ENCODE data around the gene TST. TPM values are rescaled to one million over a fixed set of nuclear protein-coding genes. Genes with fewer than 3 reads are reported as not detected.

Gene TST
- polyA plus RNA-seq, 3 donors = 17.3 to 41.7 (median 34.5) TPM

GRCh38 chr22:37016134-37016910, 2.9 kb downstream of the TST start:
- peaks cover 9 to 18% of the 10 kb centered on the region in 2 donors for H3K36me3 Mint-ChIP-seq
- intact Hi-C loops (cut with micrococcal nuclease) = no loop called here
- Histone ChIP-seq H3K4me3 (replicated peaks in 1 of 3; ENCODE audit: low read depth in 2 of 3, low read length in 3 of 3) (no peak overlapping the region), H3K79me2 (ENCODE audit: insufficient read depth, low read length) (peaks cover 28% of the 10 kb centered on the region), H3K27ac (ENCODE audit: low read depth in 1 of 2, low read length in 2 of 2) (no peak overlapping the region), H3K9me3 (replicated peaks in 1 of 2; ENCODE audit: control insufficient read depth in 1 of 2, insufficient read depth in 1 of 2, low read length in 2 of 2) (no peaks in the 10 kb centered on the region), H2AFZ (ENCODE audit: insufficient read depth, low read depth, low read length, poor library complexity, severe bottlenecking) (no peak overlapping the region), H3K36me3 (replicated peaks in 1 of 2; ENCODE audit: control insufficient read depth in 1 of 2, insufficient read depth in 2 of 2, low read length in 2 of 2) (peaks cover 0 to 9% of the 10 kb centered on the region in 2 donors), H3K4me2 (replicated peaks; ENCODE audit: extremely low read depth, low read length, poor library complexity, severe bottlenecking) (no peak overlapping the region), H3K27me3 (ENCODE audit: control insufficient read depth in 2 of 2, insufficient read depth in 2 of 2, low read length in 2 of 2) (no peaks in the 10 kb centered on the region), H3K9ac (ENCODE audit: insufficient read depth, low read length, poor library complexity, severe bottlenecking) (no peak overlapping the region), H4K20me1 (ENCODE audit: insufficient read depth, low read length) (peaks cover 20% of the 10 kb centered on the region), H3K4me1 (ENCODE audit: control insufficient read depth in 1 of 2, insufficient read depth in 2 of 2, low read length in 2 of 2) (peaks cover 20 to 29% of the 10 kb centered on the region in 2 donors)
- WGBS (ENCODE audit: insufficient coverage) = 100% methylated on average over 6 of the region's 14 CpGs
- TF ChIP-seq, protein P1, sequence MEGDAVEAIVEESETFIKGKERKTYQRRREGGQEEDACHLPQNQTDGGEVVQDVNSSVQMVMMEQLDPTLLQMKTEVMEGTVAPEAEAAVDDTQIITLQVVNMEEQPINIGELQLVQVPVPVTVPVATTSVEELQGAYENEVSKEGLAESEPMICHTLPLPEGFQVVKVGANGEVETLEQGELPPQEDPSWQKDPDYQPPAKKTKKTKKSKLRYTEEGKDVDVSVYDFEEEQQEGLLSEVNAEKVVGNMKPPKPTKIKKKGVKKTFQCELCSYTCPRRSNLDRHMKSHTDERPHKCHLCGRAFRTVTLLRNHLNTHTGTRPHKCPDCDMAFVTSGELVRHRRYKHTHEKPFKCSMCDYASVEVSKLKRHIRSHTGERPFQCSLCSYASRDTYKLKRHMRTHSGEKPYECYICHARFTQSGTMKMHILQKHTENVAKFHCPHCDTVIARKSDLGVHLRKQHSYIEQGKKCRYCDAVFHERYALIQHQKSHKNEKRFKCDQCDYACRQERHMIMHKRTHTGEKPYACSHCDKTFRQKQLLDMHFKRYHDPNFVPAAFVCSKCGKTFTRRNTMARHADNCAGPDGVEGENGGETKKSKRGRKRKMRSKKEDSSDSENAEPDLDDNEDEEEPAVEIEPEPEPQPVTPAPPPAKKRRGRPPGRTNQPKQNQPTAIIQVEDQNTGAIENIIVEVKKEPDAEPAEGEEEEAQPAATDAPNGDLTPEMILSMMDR (IDR thresholded peaks at IDR 0.05) = no peak
- peaks cover 0 to 2% (median 0%) of the 10 kb centered on the region in 7 donors for H3K9me3 Mint-ChIP-seq
- H3K27ac Mint-ChIP-seq = no peak overlapping the region
- DNase-seq = no peak
- peaks cover 33% of the 10 kb centered on the region for H3K4me1 Mint-ChIP-seq
- peaks cover 0 to 1% (median 1%) of the 10 kb centered on the region in 3 donors for H3K27me3 Mint-ChIP-seq (ENCODE audit: low read depth in 3 of 3)
- H3K4me3 Mint-ChIP-seq = no peak overlapping the region

- Mint-ChIP-seq H3K9me3 (peaks cover 0 to 2% (median 0%) of the 10 kb centered on the region in 7 donors), H3K36me3 (peaks cover 11 to 18% of the 10 kb centered on the region in 2 donors), H3K4me3 (no peak overlapping the region), H3K4me1 (peaks cover 29% of the 10 kb centered on the region), H3K27ac (no peak overlapping the region), H3K27me3 (ENCODE audit: low read depth in 3 of 3) (peaks cover 0 to 1% (median 1%) of the 10 kb centered on the region in 3 donors)
- H3K36me3 ChIP-seq (replicated peaks in 1 of 2; ENCODE audit: control insufficient read depth in 1 of 2, insufficient read depth in 2 of 2, low read length in 2 of 2) = peaks cover 0 to 9% of the 10 kb centered on the region in 2 donors
- no peaks in the 10 kb centered on the region for H3K27me3 ChIP-seq (ENCODE audit: control insufficient read depth in 2 of 2, insufficient read depth in 2 of 2, low read length in 2 of 2)
- H3K4me1 ChIP-seq (ENCODE audit: control insufficient read depth in 1 of 2, insufficient read depth in 2 of 2, low read length in 2 of 2) = peaks cover 18 to 26% of the 10 kb centered on the region in 2 donors
- DNase-seq = no peak
- intact Hi-C loops (cut with micrococcal nuclease) = no loop called here
- no peak overlapping the region for H3K4me2 ChIP-seq (replicated peaks; ENCODE audit: extremely low read depth, low read length, poor library complexity, severe bottlenecking)
- WGBS (ENCODE audit: insufficient coverage) = 84% methylated on average over 2 of the region's 4 CpGs
- no peaks in the 10 kb centered on the region for H3K9me3 ChIP-seq (replicated peaks in 1 of 2; ENCODE audit: control insufficient read depth in 1 of 2, insufficient read depth in 1 of 2, low read length in 2 of 2)
- no peak overlapping the region for H3K27ac ChIP-seq (ENCODE audit: low read depth in 1 of 2, low read length in 2 of 2)
- H4K20me1 ChIP-seq (ENCODE audit: insufficient read depth, low read length) = peaks cover 20% of the 10 kb centered on the region
- peaks cover 21% of the 10 kb centered on the region for H3K79me2 ChIP-seq (ENCODE audit: insufficient read depth, low read length)
- H3K9ac ChIP-seq (ENCODE audit: insufficient read depth, low read length, poor library complexity, severe bottlenecking) = no peak overlapping the region
- TF ChIP-seq, protein P1 (IDR thresholded peaks at IDR 0.05) = no peak
- H2AFZ ChIP-seq (ENCODE audit: insufficient read depth, low read depth, low read length, poor library complexity, severe bottlenecking) = no peak overlapping the region
- no peak overlapping the region for H3K4me3 ChIP-seq (replicated peaks in 1 of 3; ENCODE audit: low read depth in 2 of 3, low read length in 3 of 3)
Measured at GRCh38 chr22:37015587-37015878, 3.7 kb downstream of the TST start.

All from CD14-positive monocyte (primary cell).